HEK293T (cell line): Measurements from ENCODE around the gene BLOC1S2.

Experiments
- CTCF ChIA-PET: fragments of 350-600 bp; formaldehyde crosslinking; extraction: SDS; loops from one replicate; lab custom pipeline; 2021; ENCODE audit warnings: antibody characterized with exemption, inconsistent platforms; lab: Yijun Ruan, JAX
- POLR2A ChIA-PET: fragments of 350-600 bp; formaldehyde crosslinking; extraction: SDS; loops from one replicate; lab custom pipeline; 2020; ENCODE audit warnings: antibody characterized with exemption, inconsistent platforms; lab: Yijun Ruan, JAX
- DNase-seq: peaks from one replicate; pipeline ENCODE4 v3.0.0; 2012; ENCODE audit warnings: mixed read lengths; ENCODE audit errors: extremely low spot score
- ARNT ChIP-seq: fragments of 450-650 bp; IDR thresholded peaks from 2 replicates; pipeline ENCODE4 v1.6.1; 2017; ENCODE audit warnings: mild to moderate bottlenecking
- BHLHE40 ChIP-seq: fragments of 450-650 bp; IDR thresholded peaks from 2 replicates; pipeline ENCODE4 v1.6.1; 2016; ENCODE audit warnings: mild to moderate bottlenecking, moderate library complexity, borderline replicate concordance
- CTBP1 ChIP-seq: fragments of 450-650 bp; IDR thresholded peaks from 2 replicates; pipeline ENCODE4 v1.6.1; 2016; ENCODE audit warnings: borderline replicate concordance
- ELF4 ChIP-seq: fragments of 450-650 bp; IDR thresholded peaks from 2 replicates; pipeline ENCODE4 v1.6.1; 2017; ENCODE audit warnings: antibody characterized with exemption
- FOXA1 ChIP-seq: fragments of 450-650 bp; IDR thresholded peaks from 2 replicates; pipeline ENCODE4 v1.6.1; 2016; ENCODE audit warnings: mild to moderate bottlenecking
- FOXK2 ChIP-seq: fragments of 450-650 bp; IDR thresholded peaks from 2 replicates; pipeline ENCODE4 v1.6.1; 2016; ENCODE audit warnings: mild to moderate bottlenecking
- FOXM1 ChIP-seq: fragments of 450-650 bp; IDR thresholded peaks from 2 replicates; pipeline ENCODE4 v1.6.1; 2017; ENCODE audit warnings: mild to moderate bottlenecking, borderline replicate concordance
- HDGF ChIP-seq: fragments of 450-650 bp; IDR thresholded peaks from 2 replicates; pipeline ENCODE4 v1.6.1; 2017; ENCODE audit warnings: antibody characterized with exemption, borderline replicate concordance
- L3MBTL2 ChIP-seq: fragments of 450-650 bp; conservative IDR thresholded peaks from 2 replicates; pipeline ENCODE4 v1.6.1; 2016; ENCODE audit warnings: mild to moderate bottlenecking
- LEF1 ChIP-seq: fragments of 450-650 bp; IDR thresholded peaks from 2 replicates; pipeline ENCODE4 v1.6.1; 2017; ENCODE audit warnings: mild to moderate bottlenecking, borderline replicate concordance
- NFRKB ChIP-seq: fragments of 450-650 bp; IDR thresholded peaks from 2 replicates; pipeline ENCODE4 v1.6.1; 2016; ENCODE audit warnings: mild to moderate bottlenecking, moderate library complexity
- PKNOX1 ChIP-seq: fragments of 450-650 bp; IDR thresholded peaks from 2 replicates; pipeline ENCODE4 v1.6.1; 2016
- SP1 ChIP-seq: fragments of 450-650 bp; IDR thresholded peaks from 2 replicates; pipeline ENCODE4 v1.6.1; 2017
- SUZ12 ChIP-seq: fragments of 450-650 bp; IDR thresholded peaks from 2 replicates; pipeline ENCODE4 v1.6.1; 2016; ENCODE audit warnings: mild to moderate bottlenecking
- TARDBP ChIP-seq: fragments of 450-650 bp; IDR thresholded peaks from 2 replicates; pipeline ENCODE4 v1.6.1; 2016
- ZNF384 ChIP-seq: fragments of 450-650 bp; IDR thresholded peaks from 2 replicates; pipeline ENCODE4 v1.6.1; 2016

The BLOC1S2 gene

GRCh38 chr10:100254191-100254590 is 32.3 kb downstream of the BLOC1S2 start:
- ChIA-PET CTCF (interaction anchor here (1.2 kb wide), 1 partner anchor 14 kb away, joined by 4 read pairs; no protein-coding TSS in a partner anchor), POLR2A (no interaction called here)
- TF ChIP-seq NFRKB (no peak), CTBP1 (no peak), BHLHE40 (no peak), L3MBTL2 (no peak), ELF4 (no peak), PKNOX1 (no peak), ZNF384 (no peak), FOXA1 (no peak), LEF1 (no peak), HDGF (no peak), SP1 (no peak), ARNT (no peak), FOXM1 (no peak), SUZ12 (no peak), TARDBP (no peak), FOXK2 (no peak)
- no peak for DNase-seq

GRCh38 chr10:100253041-100253440 is 33.4 kb downstream of the BLOC1S2 start:
- no peak for TF ChIP-seq L3MBTL2
- no peak for TF ChIP-seq BHLHE40
- TF ChIP-seq HDGF = no peak
- TF ChIP-seq FOXA1 = no peak
- ChIA-PET POLR2A (no interaction called here), CTCF (no interaction called here)
- DNase-seq = no peak

- TF ChIP-seq SUZ12 (no peak), LEF1 (no peak), ARNT (no peak), SP1 (no peak), ZNF384 (no peak), PKNOX1 (no peak), NFRKB (no peak), FOXK2 (no peak), CTBP1 (no peak), BHLHE40 (no peak), FOXA1 (no peak), L3MBTL2 (no peak), TARDBP (no peak)
- no peak for DNase-seq
- ChIA-PET POLR2A (no interaction called here), CTCF (interaction anchor here (0.5 kb wide), 1 partner anchor 125 kb away, joined by 3 read pairs; no protein-coding TSS in a partner anchor)
Observed at GRCh38 chr10:100248820-100249219, 37.7 kb downstream of the BLOC1S2 start.

GRCh38 chr10:100245484-100246220 is 40.8 kb downstream of the BLOC1S2 start:
- CTCF ChIA-PET = no interaction called here

GRCh38 chr10:100239851-100240250 is 46.6 kb downstream of the BLOC1S2 start:
- POLR2A ChIA-PET = no interaction called here
- no peak for TF ChIP-seq ZNF384
- TF ChIP-seq SP1 = no peak
- no peak for TF ChIP-seq TARDBP
- no peak for TF ChIP-seq L3MBTL2
- TF ChIP-seq ELF4 = no peak
- TF ChIP-seq FOXK2 = no peak
- TF ChIP-seq FOXA1 = no peak
- no peak for TF ChIP-seq BHLHE40
- no peak for TF ChIP-seq CTBP1
- TF ChIP-seq FOXM1 = no peak
- no peak for TF ChIP-seq LEF1
- TF ChIP-seq ARNT = no peak
- TF ChIP-seq PKNOX1 = no peak
- no peak for TF ChIP-seq HDGF
- TF ChIP-seq NFRKB = no peak
- no peak for TF ChIP-seq SUZ12
- DNase-seq = no peak
- CTCF ChIA-PET = interaction anchor here (0.8 to 1.4 kb wide), 2 partner anchors 14 to 24 kb away, joined by 3 to 4 read pairs; no protein-coding TSS in a partner anchor

More at GRCh38 chr10:100245484-100246220, 40.8 kb downstream of the BLOC1S2 start:
- POLR2A ChIA-PET = no interaction called here
- TF ChIP-seq FOXA1 (no peak), ARNT (no peak), CTBP1 (no peak), BHLHE40 (no peak), HDGF (no peak), SUZ12 (no peak), TARDBP (no peak), FOXK2 (no peak)
- DNase-seq = no peak

- CTCF ChIA-PET = no interaction called here
- DNase-seq = no peak
- TF ChIP-seq PKNOX1 = no peak
- TF ChIP-seq TARDBP = no peak
- no peak for TF ChIP-seq BHLHE40
- no peak for TF ChIP-seq SP1
- no peak for TF ChIP-seq FOXA1
- TF ChIP-seq ZNF384 = no peak
- TF ChIP-seq FOXM1 = no peak
- POLR2A ChIA-PET = no interaction called here
Observed at GRCh38 chr10:100238429-100238828, 48.1 kb downstream of the BLOC1S2 start.
